Cardiac septum (tissue), 1 donor: ENCODE measurements around the gene ZNF546. TPM values are rescaled to one million over a fixed set of nuclear protein-coding genes. Genes with fewer than 3 reads are reported as not detected.
"Not testable (repeated sequence)": the region's sequence is repeated elsewhere in the genome, so short reads cannot be mapped to it uniquely, and the experiment has no call there.

Experiments used
- DNase-seq: peaks from one replicate; pipeline ENCODE4 v3.0.0-alpha.2; 2020; ENCODE audit warnings: low spot score
- intact Hi-C: fragments of 100-400 bp; cut with DNase I; formaldehyde crosslinking; loops from one replicate; pipeline ENCODE4 v1.14.0; 2022
- total RNA-seq: library from RNA; stranded (reverse); fragmentation: NEBNext Ultra II Directional; extraction: Animal tissue kit (Norgen Biotek cat#: 25700); gene quantifications from one replicate; pipeline ENCODE4 v1.2.1, GENCODE V29; 2021
- donor health status: DM: no; HTN: no; CAD: no.

Gene ZNF546
- total RNA-seq, 1 donor from 2014 or later = 10.1 TPM

- DNase-seq = no peak
- intact Hi-C loops = no loop called here
Measured at GRCh38 chr19:40033989-40034560, 37.2 kb downstream of the ZNF546 start.

GRCh38 chr19:40035996-40036395 is 39.1 kb downstream of the ZNF546 start:
- intact Hi-C loops = no loop called here
- no peak for DNase-seq

GRCh38 chr19:40038047-40038446 is 41.2 kb downstream of the ZNF546 start:
- intact Hi-C loops, DNase-seq: not testable (repeated sequence)

GRCh38 chr19:40041718-40042117 is 44.9 kb downstream of the ZNF546 start:
- intact Hi-C loops, DNase-seq: not testable (repeated sequence)

GRCh38 chr19:40053491-40053890 is 56.6 kb downstream of the ZNF546 start:
- intact Hi-C loops = no loop called here
- DNase-seq = no peak

GRCh38 chr19:40054632-40055031 is 57.8 kb downstream of the ZNF546 start:
- DNase-seq = no peak
- intact Hi-C loops = no loop called here

GRCh38 chr19:40055049-40055448 is 58.2 kb downstream of the ZNF546 start:
- intact Hi-C loops = no loop called here
- DNase-seq = no peak

GRCh38 chr19:40055832-40056504 is 59.1 kb downstream of the ZNF546 start, which contains the start of gene ZNF780B:
TSS of gene ZNF780B (minus strand) at chr19:40056231. CDS start at chr19:40050332, 5,899 bp downstream.
- DNase-seq = peak; percentile 89
- intact Hi-C loops = loop anchor here (2.0 kb wide), 1 partner anchor 35 kb away; the partner anchor contains the start of gene ZNF780A

GRCh38 chr19:40056505-40056904 is 59.6 kb downstream of the ZNF546 start:
- no peak for DNase-seq
- intact Hi-C loops = loop anchor here (2.0 kb wide), 1 partner anchor 34 kb away; the partner anchor contains the start of gene ZNF780A

GRCh38 chr19:40057166-40057565 is 60.3 kb downstream of the ZNF546 start:
- DNase-seq = no peak
- intact Hi-C loops = loop anchor here (2.0 kb wide), 1 partner anchor 34 kb away; the partner anchor contains the start of gene ZNF780A

GRCh38 chr19:40059624-40060023 is 62.8 kb downstream of the ZNF546 start:
- no peak for DNase-seq
- intact Hi-C loops = no loop called here

- intact Hi-C loops = no loop called here
- DNase-seq = no peak
Measured at GRCh38 chr19:40070058-40070457, 73.2 kb downstream of the ZNF546 start.

Other genes with a start within 250 kb of the ZNF546 start
- not detected for gene LEUTX, start 218.2 kb upstream of the ZNF546 start, total RNA-seq
- 31.2 TPM for gene DYRK1B, start 162.9 kb upstream of the ZNF546 start, total RNA-seq
- gene FBL, start 150.7 kb upstream of the ZNF546 start, total RNA-seq = 64.8 TPM
- 14.2 TPM for gene FCGBP, start 62.4 kb upstream of the ZNF546 start, total RNA-seq
- 70.2 TPM for gene PSMC4, start 25.9 kb upstream of the ZNF546 start, total RNA-seq
- 23.9 TPM for gene ZNF780B, start 59.2 kb downstream of the ZNF546 start, total RNA-seq
- gene ZNF780A, start 93.9 kb downstream of the ZNF546 start, total RNA-seq = 11.2 TPM
- gene MAP3K10, start 194.4 kb downstream of the ZNF546 start, total RNA-seq = 17.6 TPM
- not detected for gene TTC9B, start 221.3 kb downstream of the ZNF546 start, total RNA-seq
- gene CCNP, start 229.6 kb downstream of the ZNF546 start, total RNA-seq = 0.32 TPM